NCI-H2196 (cell line): ENCODE measurements around the gene RFX2.
A peak's percentile ranks its signal among the peaks of the same experiment; 100 is the strongest.

Experiments used
- DNase-seq: peaks from one replicate; lab custom pipeline; 2025; ENCODE audit not compliant: unreplicated experiment; lab: John Stamatoyannopoulos, UW

RFX2 gene

DNA sequence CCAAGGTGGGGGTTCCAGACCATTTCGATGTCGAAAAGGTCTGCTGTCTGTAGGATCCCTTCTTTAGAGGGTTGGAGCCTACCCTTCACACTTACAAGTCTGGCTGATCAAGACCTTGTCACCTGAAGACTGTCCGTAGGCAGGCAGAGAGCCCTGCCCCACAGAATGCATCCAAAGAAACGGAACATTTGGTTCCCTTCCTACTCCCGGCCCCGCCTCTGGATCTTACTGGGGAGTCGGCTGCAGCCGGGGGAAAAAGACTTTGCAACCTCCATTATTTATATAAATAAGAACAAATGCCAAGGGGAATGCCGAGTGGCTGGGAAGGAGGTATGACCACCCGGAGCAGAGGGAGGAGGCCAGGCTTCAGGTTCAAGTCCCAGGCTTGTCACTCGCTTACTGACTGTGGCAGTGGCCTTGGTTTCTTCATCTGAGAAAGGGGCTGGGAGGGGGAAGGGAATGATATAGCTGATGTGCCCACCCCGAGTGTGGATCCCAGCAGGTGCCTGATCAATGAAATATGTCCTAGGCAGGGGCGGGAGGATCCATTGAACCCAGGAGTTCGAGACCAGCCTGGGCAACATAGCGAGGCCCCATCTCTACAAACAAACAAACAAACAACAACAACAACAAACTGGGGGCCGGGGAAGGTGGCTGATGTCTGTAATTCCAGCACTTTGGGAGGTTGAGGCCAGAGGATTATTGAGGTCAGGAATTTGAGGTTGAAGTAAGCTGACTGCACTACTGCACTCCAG lies 48.7 kb downstream of the RFX2 start:
- DNase-seq, result no peak

DNA sequence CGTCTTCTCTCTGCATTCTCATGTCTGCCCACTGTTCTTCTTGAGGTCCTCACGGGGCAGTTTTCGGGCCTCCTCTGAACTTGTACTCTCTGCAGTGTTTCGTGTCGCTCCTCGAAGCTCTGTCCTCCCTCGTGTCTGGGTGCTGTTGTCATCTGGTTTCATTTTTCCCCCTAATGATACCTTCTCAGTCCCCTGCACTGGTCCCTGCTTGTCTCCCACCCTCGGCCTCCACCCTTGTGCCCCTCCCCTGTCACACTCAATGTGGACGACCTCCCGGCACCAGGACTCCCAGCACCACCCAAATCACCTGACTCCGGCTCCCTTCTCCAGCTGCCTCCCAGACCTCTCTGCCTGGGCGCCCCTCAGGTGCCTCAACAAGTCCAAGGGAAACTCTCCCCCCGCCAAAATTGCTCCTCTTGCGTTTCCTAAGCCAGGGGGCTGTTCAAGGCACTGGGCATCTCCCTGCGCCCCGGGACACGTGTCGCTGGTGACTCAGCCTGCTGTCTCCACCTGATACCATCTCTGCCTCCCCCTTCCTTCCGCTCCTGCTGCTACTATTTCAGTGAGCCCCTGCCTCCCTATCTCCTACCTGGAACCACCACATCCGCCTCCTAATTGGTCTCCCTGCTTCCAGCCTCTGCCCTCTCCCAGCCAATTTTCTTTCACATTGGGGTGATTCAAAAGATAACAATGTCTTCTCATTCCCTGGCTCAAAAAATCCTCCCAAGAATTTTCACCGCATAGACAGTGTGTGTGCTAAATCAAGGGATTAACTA lies 49.5 kb downstream of the RFX2 start:
- DNase-seq, result no peak

DNA sequence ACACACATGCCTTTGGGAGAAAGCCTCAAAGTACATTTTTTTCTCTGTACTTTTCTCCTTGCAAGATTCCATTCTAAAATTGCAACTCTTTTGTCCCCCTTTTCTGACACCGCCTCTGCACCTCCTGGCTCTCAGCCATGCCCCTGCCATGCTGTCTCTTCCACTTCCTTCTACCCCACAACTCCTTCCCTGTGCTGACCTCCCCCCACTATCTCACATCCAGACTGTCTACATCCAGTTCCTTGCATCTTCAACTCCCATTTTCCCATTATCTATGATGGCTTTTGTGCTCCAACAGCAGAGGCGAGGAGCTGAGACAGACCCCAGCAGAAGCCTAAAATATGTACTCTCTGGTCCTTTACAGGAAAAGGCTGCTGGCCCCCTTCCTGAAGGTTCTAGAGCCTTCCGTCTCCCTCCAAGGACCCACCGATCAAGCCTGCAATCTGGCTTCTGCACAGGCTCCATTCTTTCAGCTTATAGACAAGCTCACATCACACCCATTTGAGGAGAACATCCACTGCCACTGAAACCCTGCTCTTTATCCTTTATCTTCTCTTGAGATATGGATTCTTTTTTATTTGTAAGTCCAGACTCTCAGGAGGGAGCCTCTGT lies 50.2 kb downstream of the RFX2 start:
- no peak for DNase-seq

DNA sequence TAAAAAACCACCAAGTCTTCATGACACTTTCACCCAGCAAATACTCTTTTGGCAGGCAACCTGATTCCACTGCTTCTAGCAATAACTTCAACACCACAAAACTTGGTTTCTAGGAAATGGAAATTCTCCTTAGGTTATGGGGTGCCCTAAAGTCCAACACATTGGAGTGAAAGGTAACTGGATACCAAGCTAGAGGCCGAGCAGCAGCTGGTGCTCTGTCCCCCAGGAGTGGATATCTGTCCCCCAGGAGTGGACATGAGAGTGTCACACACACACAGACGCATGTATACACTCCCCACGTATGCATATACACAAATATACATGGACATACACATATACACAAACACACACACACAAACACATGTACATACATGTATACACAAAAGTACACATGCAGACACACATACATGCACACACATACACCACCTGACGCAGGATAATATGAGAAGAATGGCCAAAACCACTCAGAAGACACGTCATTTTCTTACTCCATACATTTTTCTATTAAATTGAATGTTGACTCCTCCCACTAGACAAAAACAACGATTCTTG lies 50.8 kb downstream of the RFX2 start:
- no peak for DNase-seq

DNA sequence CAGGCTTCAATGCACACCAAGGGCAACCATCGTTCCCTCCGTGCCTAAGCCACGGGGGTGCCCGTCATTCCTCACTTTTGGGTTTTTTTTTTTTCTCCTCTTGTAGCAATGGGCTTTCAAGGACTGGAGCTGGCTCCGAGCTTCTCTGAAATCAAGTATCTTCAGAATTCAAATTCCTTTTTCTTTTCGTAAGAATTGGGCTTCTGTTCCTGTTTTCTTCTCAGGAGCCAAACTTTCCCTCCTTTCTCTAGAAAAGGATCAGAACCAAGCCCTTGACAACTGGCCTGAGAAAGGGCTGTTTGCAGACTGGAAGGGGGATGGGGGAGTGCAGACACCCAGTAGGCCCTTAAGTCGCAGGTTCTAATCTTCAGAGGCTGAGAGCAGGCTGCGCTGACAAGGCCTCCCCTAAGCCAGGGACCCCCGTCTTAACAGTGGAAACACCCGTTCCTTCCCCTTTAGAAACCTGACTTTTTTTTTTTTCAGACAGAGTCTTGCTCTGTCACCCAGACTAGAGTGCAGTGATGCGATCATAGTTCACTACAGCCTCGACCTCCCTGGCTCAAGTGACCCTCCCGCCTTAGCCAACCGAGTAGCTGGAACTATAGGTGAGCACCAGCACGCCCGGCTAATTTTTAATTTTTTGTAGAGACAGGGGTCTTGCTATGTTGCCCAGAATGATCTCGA lies 51.6 kb downstream of the RFX2 start:
- no peak for DNase-seq

DNA sequence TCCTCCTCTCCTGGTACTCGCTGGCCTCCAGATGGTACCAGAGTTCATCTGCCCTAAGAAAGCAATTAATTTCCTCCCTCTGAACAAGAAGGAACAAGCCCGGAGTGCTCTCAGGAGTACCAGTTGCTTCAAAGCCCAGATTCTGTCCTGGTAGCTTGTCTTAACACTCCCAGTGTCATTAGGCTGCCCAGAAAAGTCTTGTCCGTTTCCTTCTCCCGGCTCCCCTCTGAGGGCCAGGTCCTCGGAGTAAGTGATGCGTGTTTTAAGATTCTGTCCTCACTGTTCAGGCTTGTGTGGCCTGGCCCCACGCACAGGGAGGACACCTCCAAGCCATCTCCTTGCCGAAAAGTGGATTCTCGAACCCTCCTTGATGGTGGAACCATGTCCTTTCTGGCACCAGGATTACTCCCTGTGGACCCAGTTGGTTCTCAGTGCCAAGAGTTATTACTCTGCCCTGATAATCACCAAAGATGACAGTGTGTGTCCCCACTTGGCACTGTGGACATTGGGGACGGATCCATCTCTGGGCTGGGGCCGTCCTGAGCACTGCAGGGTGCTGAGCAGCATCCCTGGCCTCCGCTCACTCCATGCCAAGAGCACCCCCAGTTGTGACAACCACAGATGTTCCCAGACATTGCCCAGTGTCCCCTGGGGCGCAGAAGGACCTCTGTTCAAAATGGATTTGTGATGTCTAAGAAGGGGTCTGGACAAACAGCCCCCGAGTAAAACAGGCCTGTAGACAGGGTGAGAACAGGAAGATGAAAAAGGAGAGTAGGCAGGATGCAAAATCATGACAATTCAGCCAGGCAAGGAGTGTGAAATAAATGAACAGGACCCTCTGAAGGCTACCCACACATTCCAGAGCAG lies 52.4 kb downstream of the RFX2 start:
- no peak for DNase-seq

DNA sequence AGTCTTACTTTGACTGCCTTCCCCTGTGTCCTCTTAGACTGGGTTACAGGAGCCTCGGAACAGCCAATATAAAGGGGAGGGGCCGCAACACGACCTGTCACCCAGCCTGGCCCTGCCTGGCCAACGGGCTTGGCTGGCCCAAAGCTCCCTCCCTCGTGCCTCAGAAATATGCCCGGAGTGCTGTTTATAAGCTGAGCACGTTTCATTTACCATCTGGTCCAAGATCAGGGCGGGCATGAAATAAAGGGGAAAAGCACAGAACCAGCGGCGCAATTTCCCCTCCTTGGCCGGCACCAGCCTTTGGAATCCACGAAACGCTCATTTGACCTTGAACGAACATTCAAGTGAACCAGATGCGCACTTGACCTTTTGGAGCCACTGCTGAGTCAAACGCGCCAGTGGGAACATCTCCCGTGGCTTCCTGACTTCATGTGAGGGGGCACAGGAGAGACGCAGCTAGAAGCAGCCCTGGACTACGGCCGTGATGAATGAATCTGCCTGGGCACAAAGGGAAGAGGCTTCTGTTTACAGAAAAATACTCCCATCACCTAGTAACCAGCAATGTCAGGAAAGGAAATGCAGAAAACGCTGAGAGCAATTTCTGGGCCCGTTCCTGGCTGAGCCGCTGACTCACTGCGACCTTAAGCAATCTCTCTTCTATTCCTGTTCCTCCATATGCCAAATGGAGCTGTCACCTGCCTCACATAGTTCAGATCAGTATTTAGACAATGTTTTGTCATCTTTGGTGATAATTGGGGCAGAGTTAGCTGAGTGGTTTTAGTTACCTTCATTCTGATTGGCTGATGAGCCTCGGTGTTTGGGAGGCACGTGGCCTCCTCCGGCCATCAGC lies 53.3 kb downstream of the RFX2 start:
- peak; percentile 95 for DNase-seq

DNA sequence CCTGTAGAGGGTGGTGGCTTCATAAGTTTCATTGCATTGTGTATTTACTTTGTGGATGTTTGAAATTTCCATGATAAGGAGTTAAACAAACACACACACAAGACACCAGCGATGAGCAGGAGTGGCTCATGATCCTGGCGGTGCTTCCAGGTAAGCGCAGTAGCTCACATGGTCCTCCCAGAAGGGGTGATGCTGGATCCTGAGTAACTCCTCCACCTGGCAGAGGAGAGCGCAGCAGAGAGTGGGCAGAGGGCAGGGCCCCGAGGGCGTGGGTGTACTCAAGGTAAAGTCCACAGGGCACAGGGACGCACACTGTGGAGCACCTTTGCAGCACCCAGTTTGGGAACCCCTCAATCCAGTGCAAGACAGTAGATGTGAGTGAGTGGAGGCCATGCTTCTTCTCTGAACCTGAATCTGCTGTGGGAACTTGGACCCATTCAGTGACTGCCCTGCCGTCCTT lies 54.0 kb downstream of the RFX2 start:
- DNase-seq, result peak; percentile 36

DNA sequence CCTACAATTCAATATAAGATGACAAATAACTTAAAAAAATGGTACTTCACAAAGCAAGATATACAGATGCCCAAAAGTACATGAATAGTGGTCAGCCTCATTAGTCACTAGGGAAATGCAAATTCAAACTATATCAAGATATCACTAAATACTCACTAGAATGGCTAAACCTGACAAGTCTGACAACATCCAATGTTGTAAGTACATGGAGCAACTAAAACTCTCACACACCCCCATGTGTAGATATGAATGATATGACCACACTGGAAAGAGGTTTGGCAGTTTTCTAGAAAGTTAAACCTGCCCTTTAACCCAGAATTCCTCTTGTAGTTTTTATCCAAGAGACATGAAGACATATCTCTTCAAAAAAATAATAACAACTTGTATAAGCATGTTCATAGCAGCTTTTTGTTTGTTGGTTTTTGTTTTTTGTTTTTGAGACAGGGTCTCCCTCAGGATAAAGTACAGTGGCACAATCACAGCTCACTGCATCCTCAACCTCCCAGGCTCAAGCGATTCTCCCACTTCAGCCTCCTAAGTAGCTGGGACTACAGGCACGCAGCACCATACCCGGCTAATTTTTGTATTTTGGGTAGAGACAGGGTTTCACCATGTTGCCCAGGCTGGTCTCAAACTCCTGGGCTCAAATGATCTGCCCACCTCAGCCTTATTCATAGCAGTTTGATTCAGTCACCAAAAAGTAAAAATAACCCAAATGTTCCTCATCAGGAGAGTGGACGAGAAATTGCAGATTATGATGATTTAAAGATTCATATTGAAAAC lies 55.1 kb downstream of the RFX2 start:
- DNase-seq, result no peak

DNA sequence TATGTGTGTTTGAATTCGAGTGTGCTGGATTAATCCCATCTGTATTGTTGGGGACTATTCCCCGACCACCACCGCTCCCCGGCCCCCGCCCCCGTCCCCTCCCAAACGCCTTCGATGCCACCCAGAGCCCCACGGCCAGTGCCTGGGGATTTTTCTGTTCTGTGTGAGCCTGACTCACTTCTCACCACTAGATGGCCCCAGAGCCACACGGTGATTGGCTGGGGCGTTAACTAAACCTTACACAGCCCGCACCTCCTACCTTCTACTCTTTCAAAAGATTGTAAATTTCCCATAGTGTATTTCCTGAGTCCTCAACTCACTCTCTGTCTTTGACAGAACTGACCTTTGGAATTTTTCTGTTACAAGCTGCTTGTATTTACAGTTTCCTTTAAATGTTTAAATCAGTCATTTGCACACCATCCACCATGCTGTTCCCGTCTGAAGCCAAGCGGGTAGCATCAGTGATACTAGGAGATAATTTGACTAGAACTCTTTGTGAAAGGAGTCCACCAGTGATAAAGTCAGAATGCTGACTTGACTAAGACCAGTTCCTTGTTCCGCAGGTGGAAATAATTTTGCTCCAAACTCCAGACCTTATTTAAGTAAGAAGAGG lies 61.4 kb downstream of the RFX2 start:
- DNase-seq, result peak; percentile 81

DNA sequence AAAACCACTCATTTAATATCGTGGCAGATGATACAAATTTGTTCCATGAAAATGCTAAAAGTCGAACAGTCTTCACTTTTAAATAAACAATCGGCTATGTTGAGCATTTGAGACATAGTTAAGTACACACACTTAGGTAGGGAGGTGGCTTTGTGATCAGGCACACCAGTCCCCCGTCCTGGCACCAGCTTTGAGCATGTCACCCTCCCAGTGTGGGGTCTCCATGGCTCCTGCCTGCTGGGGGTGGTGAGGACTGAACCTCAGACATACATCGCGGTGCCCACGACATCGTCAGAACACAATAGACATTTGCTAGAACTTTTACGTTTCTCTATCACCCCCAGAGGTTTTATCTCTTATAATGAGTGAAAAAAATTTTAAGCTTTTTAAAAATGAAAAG lies 62.0 kb downstream of the RFX2 start:
- DNase-seq, result no peak

DNA sequence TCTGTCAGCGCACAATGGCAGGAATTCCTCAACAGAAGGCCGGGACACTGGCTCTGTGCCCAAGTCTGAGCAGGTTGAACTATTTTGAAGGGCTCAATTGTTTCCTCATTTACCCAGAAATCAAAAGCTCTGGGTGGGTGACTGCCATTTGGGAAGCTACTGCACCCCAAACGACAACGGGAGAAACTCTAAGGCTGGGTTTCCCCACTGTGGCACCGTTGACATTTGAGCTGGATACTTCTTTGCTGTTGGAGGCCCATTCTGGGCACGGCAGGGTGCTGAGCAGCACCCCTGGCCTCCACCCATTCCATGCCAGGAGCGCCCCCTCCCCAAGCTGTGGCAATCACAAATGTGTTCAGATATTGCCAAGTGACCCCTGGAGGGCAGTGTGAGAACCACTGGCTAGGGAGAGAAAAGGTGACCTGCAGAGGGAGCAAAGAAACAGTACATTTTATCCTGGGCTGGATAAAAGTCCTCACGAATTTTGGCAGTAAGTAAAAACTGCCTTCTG lies 62.5 kb downstream of the RFX2 start:
- peak; percentile 54 for DNase-seq

DNA sequence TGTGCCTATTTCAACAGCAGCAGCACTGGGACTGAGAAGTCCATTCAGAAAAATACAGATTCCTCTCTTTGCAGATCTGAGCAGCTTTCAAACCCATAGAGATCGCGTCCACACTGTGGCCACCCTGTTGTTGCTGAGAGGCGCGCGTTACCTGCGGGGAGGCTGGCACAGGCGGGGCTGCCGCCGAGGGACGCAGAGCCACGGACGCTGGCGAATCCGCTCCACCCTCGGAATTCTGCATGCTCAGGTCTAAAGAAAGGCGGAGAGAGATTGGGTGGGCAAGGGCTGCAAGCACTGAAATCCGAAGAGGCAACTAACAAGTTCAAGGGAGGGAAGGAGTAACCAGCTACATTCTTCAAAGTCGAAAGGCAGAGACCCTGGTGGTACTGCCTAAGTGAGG lies 63.0 kb downstream of the RFX2 start:
- no peak for DNase-seq

DNA sequence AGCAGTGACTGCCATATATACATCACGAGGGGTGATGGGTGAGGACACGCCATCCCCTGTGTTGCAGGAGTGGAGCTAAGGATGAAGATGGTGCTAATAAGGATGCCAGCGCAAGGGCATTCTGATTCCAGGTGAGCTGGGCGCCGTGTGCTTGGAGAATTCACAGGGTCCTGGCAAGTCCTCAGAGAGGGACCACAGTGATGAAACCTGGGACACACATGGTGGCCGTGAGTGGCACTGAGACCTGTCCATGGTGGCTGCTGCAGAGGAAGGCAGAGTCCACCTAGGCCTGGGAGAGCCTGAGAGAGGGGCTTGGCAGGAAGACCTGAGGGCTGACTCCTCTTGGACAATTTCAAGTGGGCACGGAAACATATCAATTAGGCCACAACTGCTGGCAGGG lies 65.2 kb downstream of the RFX2 start:
- no peak for DNase-seq

DNA sequence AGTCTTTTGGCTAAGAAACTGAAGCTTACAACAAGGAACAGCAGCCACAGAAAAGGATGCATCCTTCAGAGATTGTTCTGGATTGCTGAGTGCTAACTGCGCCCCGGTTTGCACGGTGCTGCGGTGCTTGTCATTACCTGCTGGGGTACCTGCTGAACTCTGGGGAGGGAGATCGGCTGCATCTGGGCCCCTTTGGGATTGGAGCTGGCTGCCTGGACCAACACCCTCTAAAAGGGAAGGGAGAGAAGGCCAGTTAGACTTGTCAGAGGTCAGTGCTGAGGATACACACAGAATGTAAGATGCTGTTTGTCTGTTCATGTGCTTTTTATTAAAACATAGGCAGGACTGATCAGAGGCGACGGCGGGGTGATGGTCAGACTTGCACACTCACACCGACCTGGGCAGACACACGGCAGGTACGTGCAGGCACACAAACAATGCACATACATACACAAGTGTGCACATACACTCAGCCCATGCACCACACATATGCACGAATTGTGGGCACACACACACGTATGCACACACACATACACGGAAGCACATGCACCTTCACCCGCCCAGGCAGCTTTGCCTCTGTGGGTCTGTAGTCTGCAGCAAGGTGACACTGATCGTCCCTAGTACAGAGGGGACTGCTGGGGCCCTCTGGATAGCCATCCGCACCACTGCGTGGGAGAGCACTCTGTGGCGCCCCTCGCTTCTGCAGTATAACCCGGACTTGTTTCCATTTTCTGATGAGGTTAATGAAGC lies 66.1 kb downstream of the RFX2 start:
- no peak for DNase-seq

DNA sequence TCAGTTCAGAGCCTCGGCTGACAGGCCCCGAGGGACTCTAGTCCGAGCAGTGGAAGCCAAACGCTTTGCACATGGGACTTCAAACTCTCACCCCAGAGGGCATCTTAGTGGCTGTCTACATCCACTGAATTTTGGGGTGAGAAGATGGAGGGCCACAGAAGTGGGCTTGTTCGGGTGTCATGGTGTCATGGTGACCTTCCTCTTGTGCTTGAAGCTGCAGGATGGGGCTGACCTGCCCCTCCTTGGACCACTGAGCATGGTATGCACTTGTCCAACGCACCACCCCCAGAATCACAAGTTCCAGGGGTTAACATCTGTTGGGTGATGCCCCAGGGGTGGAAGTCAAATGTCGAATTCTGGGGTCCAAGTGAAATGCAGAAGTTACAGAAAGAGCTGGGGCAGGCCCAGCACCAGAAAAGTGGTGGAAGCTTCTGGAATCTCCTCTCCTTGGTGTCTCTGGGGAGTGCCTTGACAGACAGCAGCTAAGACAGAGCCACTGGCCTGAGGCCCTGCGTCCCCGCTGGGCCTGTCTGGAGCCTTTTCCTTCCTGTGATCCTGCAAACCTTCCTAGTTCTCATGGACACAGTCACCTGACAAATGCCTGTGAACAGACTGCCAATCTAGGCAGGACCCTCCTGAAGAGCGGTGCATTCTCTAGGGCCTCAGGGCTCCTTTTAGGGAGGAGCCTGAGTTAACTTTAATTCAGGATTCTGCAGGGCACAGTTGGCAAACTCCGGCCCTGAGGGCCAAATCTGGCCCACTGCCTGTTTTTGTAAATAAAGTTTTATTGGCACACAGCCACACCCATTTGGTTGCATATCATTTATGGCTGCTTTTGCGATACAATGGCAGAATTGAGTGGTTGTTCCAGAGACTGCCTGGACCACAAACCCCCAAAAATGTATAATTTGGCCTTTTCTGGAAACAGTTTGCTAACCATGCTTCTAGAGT lies 67.2 kb downstream of the RFX2 start:
- no peak for DNase-seq
